NOMO-1 treated with DMSO at 0.1 percent for 48 hours (cell line): ENCODE results near the gene GDPD4.
"Not testable (repeated sequence)": the region's sequence is repeated elsewhere in the genome, so short reads cannot be mapped to it uniquely, and the experiment has no call there.

Source experiments
- DNase-seq: peaks from one replicate; lab custom pipeline; 2025; ENCODE audit not compliant: unreplicated experiment; lab: John Stamatoyannopoulos, UW

Gene GDPD4

GRCh38 chr11:77301510-77301909 is at the start of gene GDPD4:
GDPD4 (minus strand) TSS chr11:77301686; CDS start chr11:77285137, 16,549 bp downstream.
- DNase-seq = no peak

- DNase-seq = no peak
Observed at GRCh38 chr11:77347948-77348347, 46.5 kb upstream of the GDPD4 start.

GRCh38 chr11:77346906-77347603 is 45.6 kb upstream of the GDPD4 start:
- no peak for DNase-seq

DNA sequence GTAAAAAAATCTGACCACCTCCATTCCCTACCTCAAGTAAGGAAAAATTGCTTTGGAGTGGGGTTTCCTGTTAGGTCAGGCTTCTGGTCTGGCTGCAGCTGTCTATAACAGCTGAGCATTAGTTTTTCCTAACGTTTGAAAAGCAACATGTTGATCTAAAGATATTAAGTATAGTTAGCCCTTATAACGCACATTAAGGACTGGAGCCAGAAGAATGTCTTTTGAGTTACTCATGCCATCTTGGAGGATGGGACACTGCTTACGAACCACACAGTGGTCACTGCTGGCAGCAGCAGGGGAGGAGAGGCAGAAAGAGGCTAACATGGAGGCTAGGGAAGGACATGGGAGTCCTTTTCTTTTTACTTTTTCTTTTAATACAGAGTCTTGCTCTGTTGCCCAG is 44.1 kb upstream of the GDPD4 start:
- DNase-seq = no peak

DNA sequence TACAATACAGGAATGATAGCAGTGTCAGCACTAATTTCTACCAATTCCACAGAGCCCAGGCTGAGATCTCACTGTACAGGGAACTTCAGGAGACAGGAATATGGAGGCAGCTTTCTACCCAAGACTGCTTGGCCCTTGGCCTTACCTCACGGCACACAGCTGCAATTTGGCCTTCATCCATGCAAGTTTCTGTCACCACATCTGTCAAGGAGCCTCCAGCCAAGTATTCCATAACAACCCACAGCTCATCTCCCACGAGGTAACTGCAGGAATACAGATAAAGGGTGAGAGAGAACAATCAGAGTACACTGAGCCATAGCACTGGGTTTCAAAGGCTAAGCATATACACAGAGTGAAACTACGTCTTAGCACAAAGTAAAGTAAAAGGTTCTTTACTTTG is 39.0 kb upstream of the GDPD4 start:
- no peak for DNase-seq

- DNase-seq = no peak
Observed at GRCh38 chr11:77332259-77332658, 30.8 kb upstream of the GDPD4 start.

DNA sequence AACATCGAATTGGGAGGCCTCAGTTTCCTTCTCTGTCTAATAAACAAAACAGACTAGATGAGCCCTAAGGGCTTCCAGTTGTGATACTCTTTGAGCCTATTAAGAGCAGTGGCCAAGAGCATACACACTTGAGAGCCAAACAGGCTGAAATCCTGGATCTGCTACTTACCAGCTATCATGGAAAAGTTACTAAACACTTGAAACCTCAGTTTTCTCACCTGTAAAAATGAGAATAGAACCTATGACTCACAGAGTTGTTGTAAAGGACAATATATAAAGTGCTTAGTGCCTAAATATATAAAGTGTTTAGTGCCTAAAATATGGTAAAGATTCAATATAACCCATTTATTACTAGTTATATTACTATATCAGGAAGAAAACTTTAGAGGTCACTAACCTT is 23.7 kb upstream of the GDPD4 start:
- DNase-seq = no peak

DNA sequence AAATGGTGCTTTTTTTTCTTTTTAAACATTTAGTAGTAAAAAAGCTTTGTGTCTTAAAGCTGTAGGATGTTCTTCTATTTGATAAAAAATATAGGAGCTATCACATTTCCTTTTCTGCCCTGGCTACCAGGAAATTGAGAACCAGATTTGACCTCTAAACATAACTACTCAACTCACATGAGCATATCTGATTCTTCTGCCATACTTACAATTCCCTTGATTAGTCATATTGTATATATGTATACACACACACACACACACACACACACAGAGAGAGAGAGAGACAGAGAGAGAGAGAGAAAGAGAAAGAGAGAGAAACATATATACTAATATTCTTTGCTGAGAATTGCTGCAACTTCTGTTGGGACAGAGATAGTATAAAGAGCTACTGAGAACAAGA is 23.0 kb upstream of the GDPD4 start:
- no peak for DNase-seq

DNA sequence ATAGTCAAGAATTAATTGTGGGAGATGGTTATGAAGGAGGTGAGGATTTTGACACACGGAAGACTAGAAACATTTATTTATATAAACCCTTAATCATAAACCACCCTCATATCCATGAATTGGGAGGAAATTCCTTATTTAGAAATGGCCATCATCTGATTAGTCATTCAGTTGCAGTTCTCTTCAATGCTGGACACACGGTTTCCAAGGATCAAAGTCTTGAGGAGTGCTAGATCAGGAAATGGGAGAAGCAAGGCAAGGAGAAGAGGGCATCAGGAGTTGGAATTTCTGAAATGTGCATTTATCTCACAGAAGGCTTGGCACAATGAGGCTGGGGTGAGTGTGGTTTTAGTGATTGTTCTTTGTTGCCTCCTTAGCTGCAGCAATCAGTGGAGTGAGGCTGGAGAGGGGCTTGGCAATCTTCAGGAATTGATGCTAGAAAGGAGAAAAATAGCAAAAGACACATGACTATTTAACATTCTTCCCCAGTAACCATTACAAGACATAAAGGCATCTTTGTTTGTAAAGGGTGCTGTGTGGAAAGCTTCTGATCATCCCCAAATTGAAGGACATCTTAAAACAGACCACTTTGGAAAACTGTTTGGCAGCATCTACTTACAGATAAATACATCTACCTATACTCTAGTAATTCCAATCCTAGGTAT is 21.6 kb upstream of the GDPD4 start:
- DNase-seq = no peak

DNA sequence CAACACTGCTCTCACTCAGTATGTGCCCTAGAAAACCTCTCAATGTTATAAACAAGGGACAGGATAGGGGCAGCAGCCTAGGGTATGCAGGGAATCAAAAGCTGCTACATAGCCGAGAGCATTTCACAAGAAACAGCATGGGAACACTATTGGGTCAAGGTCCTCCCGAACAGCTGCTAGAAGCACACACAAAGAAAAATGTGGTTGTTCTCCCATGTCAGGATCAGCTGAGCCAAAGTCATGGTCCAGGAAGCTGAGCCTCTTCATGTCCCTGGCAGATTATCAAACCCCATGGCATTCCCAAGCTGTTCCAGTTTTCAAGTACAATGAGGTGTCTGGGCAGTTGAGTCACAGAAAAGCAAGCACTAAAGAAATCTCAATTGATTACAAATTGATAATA is 21.0 kb upstream of the GDPD4 start:
- no peak for DNase-seq

GRCh38 chr11:77320351-77320750 is 18.9 kb upstream of the GDPD4 start:
- no peak for DNase-seq

DNA sequence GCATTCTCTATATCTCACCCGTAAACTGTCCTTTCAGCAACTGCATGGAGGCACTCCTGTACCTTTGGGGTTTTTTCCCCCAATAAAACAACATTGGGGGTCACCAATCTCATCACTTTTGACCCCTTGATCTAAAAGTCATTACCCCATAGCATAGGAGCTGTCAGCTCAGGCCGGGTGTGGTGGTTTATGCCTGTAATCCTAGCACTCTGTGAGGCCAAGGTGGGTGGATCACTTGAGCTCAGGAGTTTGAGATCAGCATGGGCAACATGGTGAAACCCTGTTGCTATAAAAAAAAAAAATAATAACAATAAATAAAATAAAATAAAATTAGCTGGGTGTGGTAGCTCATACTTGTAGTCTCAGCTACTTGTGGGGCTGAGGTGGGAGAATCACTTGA is 17.1 kb upstream of the GDPD4 start:
- DNase-seq = no peak

DNA sequence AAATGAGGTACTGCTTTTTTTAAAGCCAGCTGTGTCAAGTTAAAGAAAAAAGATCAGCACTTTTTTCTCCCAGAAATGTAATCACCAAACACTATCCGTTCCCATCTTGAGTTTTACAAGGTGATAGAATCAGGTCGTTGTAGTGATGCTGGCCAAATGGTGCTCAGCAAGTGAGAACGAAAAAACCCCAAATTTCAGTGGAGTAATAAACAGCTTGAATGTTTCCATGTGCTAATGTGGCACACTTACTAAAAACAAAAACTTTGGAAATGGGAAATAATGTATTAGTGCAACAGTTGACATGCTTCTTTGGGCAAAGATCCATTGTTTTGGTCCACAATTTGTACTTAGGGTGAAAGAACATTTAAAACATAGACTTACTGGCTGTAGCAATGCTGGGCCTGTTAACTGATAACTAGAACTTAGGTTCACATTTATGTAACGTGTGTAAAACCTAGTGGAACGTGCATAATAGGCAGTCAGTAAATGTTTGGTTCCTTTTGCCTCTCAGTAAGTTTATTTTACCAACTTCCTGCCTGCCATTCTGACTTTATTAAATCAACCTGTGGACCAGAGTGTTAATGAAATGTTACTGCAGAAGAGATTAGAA is 15.4 kb upstream of the GDPD4 start:
- DNase-seq = no peak

GRCh38 chr11:77312107-77312506 is 10.6 kb upstream of the GDPD4 start:
- no peak for DNase-seq

DNA sequence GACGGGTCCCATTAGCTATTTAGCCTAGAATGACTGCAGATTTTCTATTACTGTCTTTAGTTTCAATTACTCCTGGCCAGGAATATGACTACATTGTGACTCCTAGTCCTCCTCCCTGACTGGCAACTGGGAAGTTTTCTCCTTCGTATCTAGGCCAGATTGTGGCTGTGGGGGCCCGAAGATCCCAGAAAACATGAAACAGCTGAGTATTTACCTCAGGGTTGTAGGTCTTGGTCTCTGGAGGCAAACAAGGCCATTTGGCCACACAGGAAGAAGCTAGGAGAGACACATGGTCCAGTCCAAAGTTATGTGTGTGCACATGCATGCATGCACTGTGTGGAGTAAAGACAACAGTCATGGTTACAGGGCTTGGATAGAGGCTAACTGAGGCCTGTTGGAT is 10.2 kb upstream of the GDPD4 start:
- DNase-seq = no peak

DNA sequence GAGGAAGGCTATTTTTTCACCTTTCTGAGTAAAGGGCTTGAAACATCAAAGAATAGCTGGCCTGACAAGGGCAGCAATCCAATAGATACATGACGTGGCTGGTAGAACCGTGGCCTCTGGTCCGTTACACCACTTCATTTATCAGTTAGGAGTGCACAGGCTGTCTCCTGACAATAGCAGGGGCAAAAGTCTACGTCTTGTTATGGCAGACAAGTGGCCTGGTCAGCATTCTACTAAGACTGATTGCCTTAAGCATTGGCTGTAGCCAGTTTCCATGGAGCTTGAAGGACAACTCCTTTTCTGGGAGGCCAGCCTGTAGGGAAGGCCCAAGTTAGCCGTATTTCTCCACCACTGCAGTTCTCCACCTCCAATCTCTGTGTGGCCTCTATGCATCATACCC is 9.2 kb upstream of the GDPD4 start:
- DNase-seq = no peak

DNA sequence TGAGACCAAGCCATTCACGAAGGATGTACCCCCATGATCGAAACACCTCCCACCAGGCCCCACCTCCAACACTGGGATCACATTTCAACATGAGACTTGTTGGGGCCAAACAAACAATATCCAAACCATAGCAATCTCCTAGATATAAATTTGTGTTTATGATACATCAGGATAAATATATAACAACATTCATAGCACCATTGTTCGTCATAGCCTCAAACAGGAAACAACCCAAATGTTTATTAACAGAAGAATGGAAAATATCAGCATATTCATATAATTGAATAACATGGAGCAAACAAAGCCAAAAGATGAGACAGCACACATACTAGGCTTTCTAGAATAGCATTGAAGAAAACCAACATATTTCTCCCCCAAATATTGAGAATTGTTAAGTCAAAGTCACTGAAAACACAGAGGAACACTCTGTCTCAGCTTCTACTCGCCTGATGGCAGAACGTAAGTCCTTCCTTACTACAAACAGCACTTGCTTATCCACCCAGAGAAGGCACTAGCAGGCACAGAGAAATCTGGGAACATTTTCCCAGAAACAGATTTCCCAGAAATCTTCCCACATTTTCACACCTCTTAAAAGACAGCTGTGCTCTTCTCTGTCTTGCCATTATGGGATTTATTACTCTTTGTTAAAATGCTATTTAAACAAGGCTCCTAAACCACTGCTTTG is 8.1 kb upstream of the GDPD4 start:
- DNase-seq = no peak

DNA sequence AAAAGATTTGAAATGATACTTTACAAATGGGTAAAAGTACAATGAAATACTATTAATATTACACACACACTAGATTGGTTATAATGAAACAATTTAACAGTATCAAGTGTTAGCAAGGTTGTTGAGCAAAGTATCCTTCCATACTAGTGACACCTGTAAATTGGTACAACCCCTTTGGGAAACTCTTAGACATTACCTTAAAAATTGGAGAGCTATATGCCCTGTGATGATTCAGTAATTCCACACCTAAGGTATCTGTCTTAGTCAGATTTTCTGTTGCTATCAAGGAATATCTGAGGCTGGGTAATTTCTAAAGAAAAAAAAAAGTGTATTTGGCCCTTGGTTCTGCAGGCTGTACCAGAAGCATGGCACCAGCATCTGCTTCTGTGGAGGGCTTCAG is 7.4 kb upstream of the GDPD4 start:
- no peak for DNase-seq

DNA sequence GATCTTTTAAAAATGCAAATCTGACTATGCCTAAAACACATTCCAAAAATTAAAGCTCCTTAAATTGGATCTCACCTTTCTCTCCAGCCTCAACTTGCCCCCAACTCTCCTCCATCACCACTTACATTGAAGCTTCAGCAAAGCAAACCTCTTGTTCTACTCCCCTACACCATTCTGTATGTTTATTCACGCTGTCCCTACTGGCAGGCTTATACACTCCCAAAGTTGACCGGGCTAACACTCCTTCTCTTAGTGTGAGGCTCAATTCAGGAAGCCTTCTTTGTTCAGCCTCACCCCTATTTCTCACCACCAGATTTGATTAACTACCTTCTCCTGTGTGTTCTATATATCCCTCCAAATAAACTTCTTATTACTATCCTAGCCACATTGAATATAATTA is 1.8 kb upstream of the GDPD4 start:
- no peak for DNase-seq

- no peak for DNase-seq
Observed at GRCh38 chr11:77302752-77303151, 1.3 kb upstream of the GDPD4 start.

DNA sequence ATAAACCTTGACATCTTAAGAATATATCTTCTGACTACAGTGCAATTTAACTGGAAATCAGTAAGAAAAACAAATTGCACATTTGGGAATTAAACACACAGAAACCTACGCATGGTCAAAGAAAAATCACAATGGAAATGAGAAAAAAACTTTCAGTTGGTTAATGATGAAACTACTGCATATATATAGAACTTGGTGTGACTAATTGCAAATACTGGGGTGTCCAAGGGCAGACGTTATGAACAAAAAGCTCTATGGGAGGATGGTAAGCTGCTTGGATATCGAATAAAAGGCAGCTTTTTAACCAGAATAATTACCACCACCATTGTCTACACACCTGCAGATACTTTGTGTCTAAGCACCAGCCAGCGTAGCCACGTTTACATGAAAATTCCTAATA is 791 bp downstream of the GDPD4 start:
- no peak for DNase-seq

GRCh38 chr11:77300028-77300427 is 1.5 kb downstream of the GDPD4 start:
- DNase-seq = not testable (repeated sequence)
